ENCODE measurements around the gene CDKN2AIPNL.

- no peak for TF ChIP-seq CTCF (IDR thresholded peaks at IDR 0.05)
- no peak for TF ChIP-seq POLR2A (IDR thresholded peaks at IDR 0.05)
Observed at GRCh38 chr5:134457801-134458200, 46.1 kb upstream of the CDKN2AIPNL start.

Measured in esophagus squamous epithelium (tissue), 4 donors.